Measurements from ENCODE around the gene ZG16B.

The ZG16B gene

DNA sequence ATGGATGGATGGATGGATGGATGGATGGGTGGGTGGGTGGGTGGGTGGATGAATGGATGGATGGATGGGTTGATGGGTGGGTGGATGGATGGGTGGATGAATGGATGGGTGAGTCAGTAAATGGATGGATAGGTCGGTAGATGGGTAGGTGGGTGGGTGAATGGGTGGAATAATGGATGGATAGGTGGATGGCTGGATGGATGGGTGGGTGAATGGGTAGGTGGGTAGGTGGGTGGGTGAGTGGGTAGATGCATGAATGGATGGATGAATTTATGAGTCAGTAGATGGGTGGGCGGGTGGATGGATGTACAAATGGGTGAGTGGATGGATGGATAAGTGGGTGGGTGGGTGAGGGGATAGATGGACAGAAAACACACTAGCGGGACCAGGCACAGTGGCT lies 4.9 kb downstream of the ZG16B start:
- no peak overlapping the region for H3K4me3 ChIP-seq (ENCODE audit: low read depth, low read length)
- TF ChIP-seq ZNF837 (tag by site-specific recombination; IDR thresholded peaks at IDR 0.05): no peak
- TF ChIP-seq ZNF184 (tag by site-specific recombination; IDR thresholded peaks at IDR 0.05): no peak
- TF ChIP-seq EGR2 (tag by site-specific recombination; IDR thresholded peaks at IDR 0.05; ENCODE audit: low read depth): peak; percentile 100
- TF ChIP-seq ZFHX2 (tag by site-specific recombination; conservative IDR thresholded peaks at IDR 0.05): peak; percentile 100
- no peak for TF ChIP-seq ZNF529 (tag by site-specific recombination; IDR thresholded peaks at IDR 0.05; ENCODE audit: insufficient replicate concordance)
- no peak overlapping the region for H3K27ac ChIP-seq (ENCODE audit: extremely low read depth, low read depth, low read length)
- no peaks in the 10 kb centered on the region for H3K36me3 ChIP-seq (ENCODE audit: control insufficient read depth in 2 of 2, insufficient read depth in 1 of 2, low read length in 2 of 2)
- no peaks in the 10 kb centered on the region for H3K4me1 ChIP-seq (ENCODE audit: control insufficient read depth, insufficient read depth, low read length)
- CTCF ChIA-PET: no interaction called here
- no peaks in the 10 kb centered on the region for H3K9me3 ChIP-seq (ENCODE audit: control insufficient read depth, insufficient read depth, low read depth, low read length)
- POLR2A ChIA-PET: no interaction called here

DNA sequence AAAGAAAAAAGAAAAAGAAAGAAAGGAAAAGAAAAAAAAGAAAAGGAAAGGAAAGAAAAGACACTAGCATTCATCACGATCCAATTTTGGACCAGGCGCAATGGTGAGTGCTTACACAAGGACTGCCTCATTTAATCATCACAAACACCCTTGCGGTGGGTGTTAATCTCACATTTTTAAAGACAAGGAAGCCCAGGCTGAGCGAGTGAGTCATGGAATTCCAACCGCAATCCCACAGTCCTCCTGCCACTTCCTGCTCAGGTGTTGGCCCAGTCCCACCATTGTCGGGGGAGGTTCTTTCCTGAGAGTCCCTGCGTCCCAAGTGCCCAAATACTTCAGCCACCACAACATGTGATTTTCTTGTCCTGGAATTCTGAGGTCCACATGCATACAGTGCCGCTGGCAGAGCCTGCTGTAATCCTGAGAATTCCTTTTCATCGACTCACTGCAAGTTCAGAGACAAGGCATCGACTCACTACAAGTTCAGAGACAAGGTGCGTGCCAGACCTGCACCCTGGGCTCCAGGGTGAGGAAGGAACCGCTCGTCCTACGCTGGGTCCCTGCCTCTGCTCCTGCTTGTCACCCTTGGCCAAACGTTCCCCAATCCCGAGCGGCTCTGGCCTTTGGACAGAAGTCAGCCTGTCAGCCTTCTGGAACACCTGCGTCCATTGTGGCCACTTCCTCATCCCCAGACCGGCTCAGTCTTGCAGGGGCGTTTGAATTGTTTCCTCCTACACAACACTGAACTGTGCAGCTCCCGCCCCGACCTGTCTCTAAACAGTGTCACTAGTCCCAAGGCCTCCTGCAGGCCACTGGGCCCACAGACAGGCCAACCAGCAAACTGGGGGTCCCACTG lies 5.8 kb downstream of the ZG16B start:
- ChIA-PET POLR2A (no interaction called here), CTCF (interaction anchor here (0.7 to 0.9 kb wide), 2 partner anchors 9 to 37 kb away, joined by 3 to 4 read pairs; no protein-coding TSS in a partner anchor)
- Histone ChIP-seq H3K4me3 (ENCODE audit: low read depth, low read length) (no peak overlapping the region), H3K9me3 (ENCODE audit: control insufficient read depth, insufficient read depth, low read depth, low read length) (no peaks in the 10 kb centered on the region), H3K36me3 (ENCODE audit: control insufficient read depth in 2 of 2, insufficient read depth in 1 of 2, low read length in 2 of 2) (no peaks in the 10 kb centered on the region), H3K4me1 (ENCODE audit: control insufficient read depth, insufficient read depth, low read length) (no peaks in the 10 kb centered on the region), H3K27ac (ENCODE audit: extremely low read depth, low read depth, low read length) (no peak overlapping the region)
- TF ChIP-seq, protein P1, sequence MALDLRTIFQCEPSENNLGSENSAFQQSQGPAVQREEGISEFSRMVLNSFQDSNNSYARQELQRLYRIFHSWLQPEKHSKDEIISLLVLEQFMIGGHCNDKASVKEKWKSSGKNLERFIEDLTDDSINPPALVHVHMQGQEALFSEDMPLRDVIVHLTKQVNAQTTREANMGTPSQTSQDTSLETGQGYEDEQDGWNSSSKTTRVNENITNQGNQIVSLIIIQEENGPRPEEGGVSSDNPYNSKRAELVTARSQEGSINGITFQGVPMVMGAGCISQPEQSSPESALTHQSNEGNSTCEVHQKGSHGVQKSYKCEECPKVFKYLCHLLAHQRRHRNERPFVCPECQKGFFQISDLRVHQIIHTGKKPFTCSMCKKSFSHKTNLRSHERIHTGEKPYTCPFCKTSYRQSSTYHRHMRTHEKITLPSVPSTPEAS (tag by site-specific recombination; IDR thresholded peaks at IDR 0.05): no peak
- no peak for TF ChIP-seq ZFP69B (tag by site-specific recombination; IDR thresholded peaks at IDR 0.05)
- TF ChIP-seq, protein P2, sequence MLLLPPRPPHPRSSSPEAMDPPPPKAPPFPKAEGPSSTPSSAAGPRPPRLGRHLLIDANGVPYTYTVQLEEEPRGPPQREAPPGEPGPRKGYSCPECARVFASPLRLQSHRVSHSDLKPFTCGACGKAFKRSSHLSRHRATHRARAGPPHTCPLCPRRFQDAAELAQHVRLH (tag by site-specific recombination; IDR thresholded peaks at IDR 0.05): no peak
- TF ChIP-seq, protein P3, sequence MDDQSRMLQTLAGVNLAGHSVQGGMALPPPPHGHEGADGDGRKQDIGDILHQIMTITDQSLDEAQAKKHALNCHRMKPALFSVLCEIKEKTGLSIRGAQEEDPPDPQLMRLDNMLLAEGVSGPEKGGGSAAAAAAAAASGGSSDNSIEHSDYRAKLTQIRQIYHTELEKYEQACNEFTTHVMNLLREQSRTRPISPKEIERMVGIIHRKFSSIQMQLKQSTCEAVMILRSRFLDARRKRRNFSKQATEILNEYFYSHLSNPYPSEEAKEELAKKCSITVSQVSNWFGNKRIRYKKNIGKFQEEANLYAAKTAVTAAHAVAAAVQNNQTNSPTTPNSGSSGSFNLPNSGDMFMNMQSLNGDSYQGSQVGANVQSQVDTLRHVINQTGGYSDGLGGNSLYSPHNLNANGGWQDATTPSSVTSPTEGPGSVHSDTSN (CRISPR knock-in tag; IDR thresholded peaks at IDR 0.05): no peak
- TF ChIP-seq ZNF248 (tag by site-specific recombination; IDR thresholded peaks at IDR 0.05): no peak
- TF ChIP-seq, protein P4, sequence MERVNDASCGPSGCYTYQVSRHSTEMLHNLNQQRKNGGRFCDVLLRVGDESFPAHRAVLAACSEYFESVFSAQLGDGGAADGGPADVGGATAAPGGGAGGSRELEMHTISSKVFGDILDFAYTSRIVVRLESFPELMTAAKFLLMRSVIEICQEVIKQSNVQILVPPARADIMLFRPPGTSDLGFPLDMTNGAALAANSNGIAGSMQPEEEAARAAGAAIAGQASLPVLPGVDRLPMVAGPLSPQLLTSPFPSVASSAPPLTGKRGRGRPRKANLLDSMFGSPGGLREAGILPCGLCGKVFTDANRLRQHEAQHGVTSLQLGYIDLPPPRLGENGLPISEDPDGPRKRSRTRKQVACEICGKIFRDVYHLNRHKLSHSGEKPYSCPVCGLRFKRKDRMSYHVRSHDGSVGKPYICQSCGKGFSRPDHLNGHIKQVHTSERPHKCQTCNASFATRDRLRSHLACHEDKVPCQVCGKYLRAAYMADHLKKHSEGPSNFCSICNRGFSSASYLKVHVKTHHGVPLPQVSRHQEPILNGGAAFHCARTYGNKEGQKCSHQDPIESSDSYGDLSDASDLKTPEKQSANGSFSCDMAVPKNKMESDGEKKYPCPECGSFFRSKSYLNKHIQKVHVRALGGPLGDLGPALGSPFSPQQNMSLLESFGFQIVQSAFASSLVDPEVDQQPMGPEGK (tag by site-specific recombination; IDR thresholded peaks at IDR 0.05): peak; percentile 71
- no peak for TF ChIP-seq ZNF292 (tag by site-specific recombination; IDR thresholded peaks at IDR 0.05; ENCODE audit: borderline replicate concordance, low read depth)
- no peak for TF ChIP-seq ZNF510 (tag by site-specific recombination; IDR thresholded peaks at IDR 0.05; ENCODE audit: insufficient replicate concordance)
- TF ChIP-seq, protein P5, sequence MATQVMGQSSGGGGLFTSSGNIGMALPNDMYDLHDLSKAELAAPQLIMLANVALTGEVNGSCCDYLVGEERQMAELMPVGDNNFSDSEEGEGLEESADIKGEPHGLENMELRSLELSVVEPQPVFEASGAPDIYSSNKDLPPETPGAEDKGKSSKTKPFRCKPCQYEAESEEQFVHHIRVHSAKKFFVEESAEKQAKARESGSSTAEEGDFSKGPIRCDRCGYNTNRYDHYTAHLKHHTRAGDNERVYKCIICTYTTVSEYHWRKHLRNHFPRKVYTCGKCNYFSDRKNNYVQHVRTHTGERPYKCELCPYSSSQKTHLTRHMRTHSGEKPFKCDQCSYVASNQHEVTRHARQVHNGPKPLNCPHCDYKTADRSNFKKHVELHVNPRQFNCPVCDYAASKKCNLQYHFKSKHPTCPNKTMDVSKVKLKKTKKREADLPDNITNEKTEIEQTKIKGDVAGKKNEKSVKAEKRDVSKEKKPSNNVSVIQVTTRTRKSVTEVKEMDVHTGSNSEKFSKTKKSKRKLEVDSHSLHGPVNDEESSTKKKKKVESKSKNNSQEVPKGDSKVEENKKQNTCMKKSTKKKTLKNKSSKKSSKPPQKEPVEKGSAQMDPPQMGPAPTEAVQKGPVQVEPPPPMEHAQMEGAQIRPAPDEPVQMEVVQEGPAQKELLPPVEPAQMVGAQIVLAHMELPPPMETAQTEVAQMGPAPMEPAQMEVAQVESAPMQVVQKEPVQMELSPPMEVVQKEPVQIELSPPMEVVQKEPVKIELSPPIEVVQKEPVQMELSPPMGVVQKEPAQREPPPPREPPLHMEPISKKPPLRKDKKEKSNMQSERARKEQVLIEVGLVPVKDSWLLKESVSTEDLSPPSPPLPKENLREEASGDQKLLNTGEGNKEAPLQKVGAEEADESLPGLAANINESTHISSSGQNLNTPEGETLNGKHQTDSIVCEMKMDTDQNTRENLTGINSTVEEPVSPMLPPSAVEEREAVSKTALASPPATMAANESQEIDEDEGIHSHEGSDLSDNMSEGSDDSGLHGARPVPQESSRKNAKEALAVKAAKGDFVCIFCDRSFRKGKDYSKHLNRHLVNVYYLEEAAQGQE (tag by site-specific recombination; IDR thresholded peaks at IDR 0.05): no peak
- TF ChIP-seq ZNF701 (tag by site-specific recombination; IDR thresholded peaks at IDR 0.05): no peak
- no peak for TF ChIP-seq ZNF707 (tag by site-specific recombination; IDR thresholded peaks at IDR 0.05)
- TF ChIP-seq ZBTB8A (tag by site-specific recombination; IDR thresholded peaks at IDR 0.05): no peak
- no peak for TF ChIP-seq ZNF560 (tag by site-specific recombination; IDR thresholded peaks at IDR 0.05; ENCODE audit: borderline replicate concordance)
- TF ChIP-seq, protein P6, sequence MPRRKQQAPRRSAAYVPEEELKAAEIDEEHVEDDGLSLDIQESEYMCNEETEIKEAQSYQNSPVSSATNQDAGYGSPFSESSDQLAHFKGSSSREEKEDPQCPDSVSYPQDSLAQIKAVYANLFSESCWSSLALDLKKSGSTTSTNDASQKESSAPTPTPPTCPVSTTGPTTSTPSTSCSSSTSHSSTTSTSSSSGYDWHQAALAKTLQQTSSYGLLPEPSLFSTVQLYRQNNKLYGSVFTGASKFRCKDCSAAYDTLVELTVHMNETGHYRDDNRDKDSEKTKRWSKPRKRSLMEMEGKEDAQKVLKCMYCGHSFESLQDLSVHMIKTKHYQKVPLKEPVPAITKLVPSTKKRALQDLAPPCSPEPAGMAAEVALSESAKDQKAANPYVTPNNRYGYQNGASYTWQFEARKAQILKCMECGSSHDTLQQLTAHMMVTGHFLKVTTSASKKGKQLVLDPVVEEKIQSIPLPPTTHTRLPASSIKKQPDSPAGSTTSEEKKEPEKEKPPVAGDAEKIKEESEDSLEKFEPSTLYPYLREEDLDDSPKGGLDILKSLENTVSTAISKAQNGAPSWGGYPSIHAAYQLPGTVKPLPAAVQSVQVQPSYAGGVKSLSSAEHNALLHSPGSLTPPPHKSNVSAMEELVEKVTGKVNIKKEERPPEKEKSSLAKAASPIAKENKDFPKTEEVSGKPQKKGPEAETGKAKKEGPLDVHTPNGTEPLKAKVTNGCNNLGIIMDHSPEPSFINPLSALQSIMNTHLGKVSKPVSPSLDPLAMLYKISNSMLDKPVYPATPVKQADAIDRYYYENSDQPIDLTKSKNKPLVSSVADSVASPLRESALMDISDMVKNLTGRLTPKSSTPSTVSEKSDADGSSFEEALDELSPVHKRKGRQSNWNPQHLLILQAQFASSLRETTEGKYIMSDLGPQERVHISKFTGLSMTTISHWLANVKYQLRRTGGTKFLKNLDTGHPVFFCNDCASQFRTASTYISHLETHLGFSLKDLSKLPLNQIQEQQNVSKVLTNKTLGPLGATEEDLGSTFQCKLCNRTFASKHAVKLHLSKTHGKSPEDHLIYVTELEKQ (tag by site-specific recombination; IDR thresholded peaks at IDR 0.05; ENCODE audit: borderline replicate concordance): no peak
- no peak for TF ChIP-seq ZNF221 (tag by site-specific recombination; IDR thresholded peaks at IDR 0.05; ENCODE audit: borderline replicate concordance)
